GM23338 (cell line): ENCODE data around the gene CLSTN2. TPM values are rescaled to one million over a fixed set of nuclear protein-coding genes. Genes with fewer than 3 reads are reported as not detected.

ENCODE experiments used
- ATAC-seq: fragments of 200-7000 bp; cut with Tn5 transposase; 3 replicates; pipeline ENCODE4 v1.9.1; 2020
- DNase-seq: peaks from one replicate; pipeline ENCODE4 v3.0.0-alpha.2; 2015; ENCODE audit warnings: low spot score
- H2AFZ ChIP-seq: fragments of 200-600 bp; sonication (generic); 2 replicates; pipeline ENCODE4 v1.8.0; 2016; ENCODE audit warnings: antibody characterized with exemption, mild to moderate bottlenecking, moderate library complexity
- H3F3A ChIP-seq: fragments of 200-600 bp; sonication (generic); replicated peaks from 2 replicates; pipeline ENCODE4 v1.8.0; 2017; ENCODE audit warnings: antibody characterized with exemption, mixed run types, low read depth
- H3K27ac ChIP-seq: fragments of 200-600 bp; sonication (generic); 2 replicates; pipeline ENCODE4 v1.6.1; 2016; ENCODE audit warnings: low read depth
- H3K27me3 ChIP-seq: fragments of 200-600 bp; sonication (generic); 2 replicates; pipeline ENCODE4 v1.8.0; 2016; ENCODE audit warnings: mild to moderate bottlenecking, mixed run types, moderate library complexity; ENCODE audit not compliant: insufficient read depth
- H3K36me3 ChIP-seq: fragments of 200-600 bp; sonication (generic); 2 replicates; pipeline ENCODE4 v1.8.0; 2016; ENCODE audit warnings: mild to moderate bottlenecking; ENCODE audit not compliant: insufficient read depth
- H3K4me1 ChIP-seq: fragments of 200-600 bp; sonication (generic); 2 replicates; pipeline ENCODE4 v1.8.0; 2016; ENCODE audit warnings: mild to moderate bottlenecking, moderate library complexity; ENCODE audit not compliant: insufficient read depth
- H3K4me2 ChIP-seq: fragments of 200-600 bp; sonication (generic); 2 replicates; pipeline ENCODE4 v1.7.1; 2017; ENCODE audit warnings: mixed run types
- H3K4me3 ChIP-seq: fragments of 200-600 bp; sonication (generic); 2 replicates; pipeline ENCODE4 v1.6.1; 2016; ENCODE audit warnings: mixed run types
- H3K79me2 ChIP-seq: fragments of 200-600 bp; sonication (generic); replicated peaks from 2 replicates; pipeline ENCODE4 v1.8.0; 2017; ENCODE audit warnings: mild to moderate bottlenecking; ENCODE audit not compliant: insufficient read depth
- H3K9me2 ChIP-seq: fragments of 200-600 bp; sonication (generic); 2 replicates; pipeline ENCODE4 v1.8.0; 2017; ENCODE audit not compliant: insufficient read depth
- H4K20me1 ChIP-seq: fragments of 200-600 bp; sonication (generic); replicated peaks from 2 replicates; pipeline ENCODE4 v1.8.0; 2017; ENCODE audit warnings: mild to moderate bottlenecking; ENCODE audit not compliant: insufficient read depth
- H3K27ac Mint-ChIP-seq: 2 replicates; pipeline ENCODE4 v1.8.0; 2020; ENCODE audit warnings: inconsistent platforms, mild to moderate bottlenecking, moderate library complexity, mixed read lengths
- H3K27me3 Mint-ChIP-seq: 3 replicates; pipeline ENCODE4 v1.8.0; 2022; ENCODE audit warnings: low read depth, mild to moderate bottlenecking, moderate library complexity, mixed read lengths, inconsistent platforms; ENCODE audit not compliant: insufficient read depth, poor library complexity
- H3K36me3 Mint-ChIP-seq: 3 replicates; pipeline ENCODE4 v1.8.0; 2021; ENCODE audit warnings: low read depth, mild to moderate bottlenecking, inconsistent platforms, moderate library complexity, mixed read lengths
- H3K4me1 Mint-ChIP-seq: 3 replicates; pipeline ENCODE4 v1.8.0; 2020; ENCODE audit warnings: mild to moderate bottlenecking, inconsistent platforms, mixed read lengths
- H3K4me3 Mint-ChIP-seq: 3 replicates; pipeline ENCODE4 v1.8.0; 2021; ENCODE audit warnings: moderate library complexity, mild to moderate bottlenecking, inconsistent platforms, mixed read lengths
- H3K9me3 Mint-ChIP-seq: 3 replicates; pipeline ENCODE4 v1.8.0; 2020; ENCODE audit warnings: moderate library complexity, mild to moderate bottlenecking, inconsistent platforms, mixed read lengths
- CREB1 ChIP-seq: fragments of 250-450 bp; sonication (Bioruptor Pico); IDR thresholded peaks from 2 replicates; pipeline ENCODE4 v1.5.0; 2020; ENCODE audit warnings: low read depth, mild to moderate bottlenecking, moderate library complexity
- CTCF ChIP-seq, 2 experiments: fragments of 200-600 bp in 1 of 2; sonication (generic) in 1 of 2; conservative IDR thresholded peaks; 2 replicates each; pipeline versions ENCODE4 v1.5.1 to v1.6.1; 2016 to 2017; ENCODE audit warnings: antibody characterized with exemption in 2 of 2, low read depth in 2 of 2, mild to moderate bottlenecking in 2 of 2, moderate library complexity in 1 of 2
- EZH2phosphoT487 ChIP-seq: fragments of 200-600 bp; sonication (generic); IDR thresholded peaks from one replicate; pipeline ENCODE4 v1.8.1; 2018; ENCODE audit warnings: antibody characterized with exemption; ENCODE audit not compliant: unreplicated experiment
- NANOG ChIP-seq: IDR thresholded peaks from 2 replicates; pipeline ENCODE4 v1.6.1; 2016; ENCODE audit warnings: antibody characterized with exemption, borderline replicate concordance
- POLR2AphosphoS5 ChIP-seq: IDR thresholded peaks from 2 replicates; pipeline ENCODE4 v1.6.1; 2016; ENCODE audit warnings: antibody characterized with exemption, low read depth
- REST ChIP-seq: IDR thresholded peaks from one replicate; pipeline ENCODE4 v1.6.1; 2018; ENCODE audit warnings: antibody characterized with exemption; ENCODE audit not compliant: unreplicated experiment
- STAT1 ChIP-seq: IDR thresholded peaks from one replicate; pipeline ENCODE4 v1.6.1; 2016; ENCODE audit warnings: antibody characterized with exemption; ENCODE audit not compliant: unreplicated experiment
- ZNF114 ChIP-seq: fragments of 250-450 bp; sonication (Bioruptor Pico); IDR thresholded peaks from 2 replicates; pipeline ENCODE4 v1.5.0; 2020; ENCODE audit warnings: mild to moderate bottlenecking, moderate library complexity
- ZNF331 ChIP-seq: fragments of 250-450 bp; sonication (Bioruptor Pico); IDR thresholded peaks from 2 replicates; pipeline ENCODE4 v1.5.0; 2020; ENCODE audit warnings: low read depth, mild to moderate bottlenecking, moderate library complexity
- ZNF462 ChIP-seq: fragments of 250-450 bp; sonication (Bioruptor Pico); IDR thresholded peaks from 2 replicates; pipeline ENCODE4 v1.5.0; 2020; ENCODE audit warnings: mild to moderate bottlenecking, moderate library complexity
- polyA plus RNA-seq: library from polyadenylated mRNA; unstranded; fragments of >200 nt; fragmentation: Nextera tagmentation; extraction: Ambion mirVana; gene quantifications from 2 replicates; pipeline ENCODE4 v1.2.1, GENCODE V29; 2016
- total RNA-seq: library from RNA; depleted of rRNA; stranded (reverse); fragments of >200 nt; shearing (Covaris generic); gene quantifications from 2 replicates; pipeline ENCODE4 v1.2.3, GENCODE V29; 2014

CLSTN2 gene
- total and polyA plus RNA-seq, 2 experiments from 2014 or later = 0.11 to 0.83 TPM

- TF ChIP-seq REST (no peak), ZNF114 (CRISPR knock-in tag) (no peak)
Measured at GRCh38 chr3:140580746-140581145, 645.8 kb downstream of the CLSTN2 start (continued).

- Histone ChIP-seq H2AFZ (no peak overlapping the region), H3K79me2 (no peaks in the 10 kb centered on the region), H3K36me3 (no peaks in the 10 kb centered on the region), H3K27ac (no peak overlapping the region), H4K20me1 (no peaks in the 10 kb centered on the region), H3K4me3 (no peak overlapping the region), H3K4me2 (no peak overlapping the region), H3F3A (no peaks in the 10 kb centered on the region), H3K9me2 (peaks cover 9% of the 10 kb centered on the region), H3K4me1 (peaks cover 6% of the 10 kb centered on the region; the same call in 1 of the 2 replicates), H3K27me3 (no peaks in the 10 kb centered on the region)
- H3K4me1 Mint-ChIP-seq = peaks cover 9% of the 10 kb centered on the region
- H3K36me3 Mint-ChIP-seq = 0 out of 3 replicates have a peak, but pooled peaks cover 3% of the 10 kb centered on the region
- H3K9me3 Mint-ChIP-seq = peaks cover 3% of the 10 kb centered on the region; the same call in 1 of the 3 replicates
- DNase-seq (no peak), ATAC-seq (no peak)
- no peak overlapping the region for H3K4me3 Mint-ChIP-seq
- peaks cover 5% of the 10 kb centered on the region for H3K27me3 Mint-ChIP-seq
- no peak overlapping the region for H3K27ac Mint-ChIP-seq
- TF ChIP-seq ZNF114 (CRISPR knock-in tag) = no peak
- no peak for TF ChIP-seq CREB1 (CRISPR knock-in tag)
- no peak for TF ChIP-seq CTCF (conservative IDR thresholded peaks at IDR 0.05; ENCODE audit: low read depth in 2 of 2)
- no peak for TF ChIP-seq NANOG
- no peak for TF ChIP-seq EZH2phosphoT487
- TF ChIP-seq REST = no peak
- TF ChIP-seq STAT1 = no peak
- TF ChIP-seq ZNF462 (CRISPR knock-in tag) = no peak
- no peak for TF ChIP-seq ZNF331 (CRISPR knock-in tag)
- TF ChIP-seq POLR2AphosphoS5 = no peak
Measured at GRCh38 chr3:140584549-140584948, 649.6 kb downstream of the CLSTN2 start.
